ENCODE results near the gene RASL11A.
"Not testable (repeated sequence)": the region's sequence is repeated elsewhere in the genome, so short reads cannot be mapped to it uniquely, and the experiment has no call there.

RASL11A gene

GRCh38 chr13:27283906-27284493 lies 13.4 kb downstream of the RASL11A start:
- WGBS, result 92% methylated on average over 4 of the region's 4 CpGs
- H3K27me3 ChIP-seq (ENCODE audit: insufficient read depth, low read length), result no peaks in the 10 kb centered on the region
- H3K4me3 ChIP-seq (ENCODE audit: low read length), result no peak overlapping the region
- no peaks in the 10 kb centered on the region; the same call in 1 of the 2 replicates for H3K4me1 ChIP-seq (ENCODE audit: insufficient read depth, low read length)
- H3K9ac ChIP-seq (ENCODE audit: low read depth, low read length), result no peak overlapping the region
- no peak overlapping the region for H3K27ac ChIP-seq (ENCODE audit: low read depth, low read length)
- H3K9me3 ChIP-seq (ENCODE audit: insufficient read depth, low read depth, low read length), result no peaks in the 10 kb centered on the region
- H3K36me3 ChIP-seq (ENCODE audit: insufficient read depth, low read length), result no peaks in the 10 kb centered on the region

GRCh38 chr13:27288392-27288791 lies 17.8 kb downstream of the RASL11A start:
- H3K27ac ChIP-seq (ENCODE audit: low read depth, low read length), result no peak overlapping the region
- 91% methylated on average over 4 of the region's 4 CpGs for WGBS
- H3K4me1 ChIP-seq (ENCODE audit: insufficient read depth, low read length), result no peaks in the 10 kb centered on the region
- H3K27me3 ChIP-seq (ENCODE audit: insufficient read depth, low read length), result no peaks in the 10 kb centered on the region
- H3K9ac ChIP-seq (ENCODE audit: low read depth, low read length), result no peak overlapping the region
- H3K9me3 ChIP-seq (ENCODE audit: insufficient read depth, low read depth, low read length), result peaks cover 2% of the 10 kb centered on the region; the same call in 1 of the 2 replicates
- no peaks in the 10 kb centered on the region for H3K36me3 ChIP-seq (ENCODE audit: insufficient read depth, low read length)
- H3K4me3 ChIP-seq (ENCODE audit: low read length), result no peak overlapping the region

GRCh38 chr13:27289011-27289665 lies 18.5 kb downstream of the RASL11A start:
- 86% methylated on average over 2 of the region's 2 CpGs for WGBS
- H3K27ac ChIP-seq (ENCODE audit: low read depth, low read length), result no peak overlapping the region
- H3K9me3 ChIP-seq (ENCODE audit: insufficient read depth, low read depth, low read length), result peaks cover 2% of the 10 kb centered on the region; the same call in 1 of the 2 replicates
- H3K4me3 ChIP-seq (ENCODE audit: low read length), result no peak overlapping the region
- no peaks in the 10 kb centered on the region for H3K36me3 ChIP-seq (ENCODE audit: insufficient read depth, low read length)
- no peak overlapping the region for H3K9ac ChIP-seq (ENCODE audit: low read depth, low read length)
- no peaks in the 10 kb centered on the region for H3K27me3 ChIP-seq (ENCODE audit: insufficient read depth, low read length)
- H3K4me1 ChIP-seq (ENCODE audit: insufficient read depth, low read length), result no peaks in the 10 kb centered on the region

GRCh38 chr13:27290715-27291114 lies 20.1 kb downstream of the RASL11A start:
- H3K36me3 ChIP-seq (ENCODE audit: insufficient read depth, low read length), result no peaks in the 10 kb centered on the region
- H3K4me1 ChIP-seq (ENCODE audit: insufficient read depth, low read length), result no peaks in the 10 kb centered on the region
- H3K27me3 ChIP-seq (ENCODE audit: insufficient read depth, low read length), result no peaks in the 10 kb centered on the region
- H3K27ac ChIP-seq (ENCODE audit: low read depth, low read length), result no peak overlapping the region
- H3K4me3 ChIP-seq (ENCODE audit: low read length), result no peak overlapping the region
- WGBS, result 92% methylated on average over 4 of the region's 4 CpGs
- H3K9me3 ChIP-seq (ENCODE audit: insufficient read depth, low read depth, low read length), result peaks cover 2% of the 10 kb centered on the region; the same call in 1 of the 2 replicates
- H3K9ac ChIP-seq (ENCODE audit: low read depth, low read length), result no peak overlapping the region

GRCh38 chr13:27291967-27292366 lies 21.3 kb downstream of the RASL11A start:
- not testable (repeated sequence) for H3K27ac ChIP-seq (ENCODE audit: low read depth, low read length); H3K9ac ChIP-seq (ENCODE audit: low read depth, low read length); H3K36me3 ChIP-seq (ENCODE audit: insufficient read depth, low read length); H3K27me3 ChIP-seq (ENCODE audit: insufficient read depth, low read length); H3K4me3 ChIP-seq (ENCODE audit: low read length); H3K4me1 ChIP-seq (ENCODE audit: insufficient read depth, low read length); H3K9me3 ChIP-seq (ENCODE audit: insufficient read depth, low read depth, low read length)
- 98% methylated on average over 8 of the region's 8 CpGs for WGBS

- no peak overlapping the region for H3K27ac ChIP-seq (ENCODE audit: low read depth, low read length)
- H3K27me3 ChIP-seq (ENCODE audit: insufficient read depth, low read length), result no peaks in the 10 kb centered on the region
- no peaks in the 10 kb centered on the region for H3K36me3 ChIP-seq (ENCODE audit: insufficient read depth, low read length)
- peaks cover 2% of the 10 kb centered on the region; the same call in 1 of the 2 replicates for H3K9me3 ChIP-seq (ENCODE audit: insufficient read depth, low read depth, low read length)
- H3K4me1 ChIP-seq (ENCODE audit: insufficient read depth, low read length), result no peaks in the 10 kb centered on the region
- H3K4me3 ChIP-seq (ENCODE audit: low read length), result no peak overlapping the region
- 87% methylated on average over 8 of the region's 8 CpGs for WGBS
- H3K9ac ChIP-seq (ENCODE audit: low read depth, low read length), result no peak overlapping the region
Observed at GRCh38 chr13:27293076-27293691, 22.6 kb downstream of the RASL11A start.

- no peaks in the 10 kb centered on the region for H3K36me3 ChIP-seq (ENCODE audit: insufficient read depth, low read length)
Observed at GRCh38 chr13:27293873-27294515, 23.4 kb downstream of the RASL11A start.

GRCh38 chr13:27295096-27295495 lies 24.5 kb downstream of the RASL11A start:
- WGBS, result 89% methylated on average over 7 of the region's 7 CpGs
- Histone ChIP-seq H3K27me3 (ENCODE audit: insufficient read depth, low read length) (no peaks in the 10 kb centered on the region), H3K27ac (ENCODE audit: low read depth, low read length) (no peak overlapping the region), H3K4me1 (ENCODE audit: insufficient read depth, low read length) (no peaks in the 10 kb centered on the region), H3K4me3 (ENCODE audit: low read length) (no peak overlapping the region), H3K36me3 (ENCODE audit: insufficient read depth, low read length) (no peaks in the 10 kb centered on the region), H3K9me3 (ENCODE audit: insufficient read depth, low read depth, low read length) (peaks cover 2% of the 10 kb centered on the region; the same call in 1 of the 2 replicates), H3K9ac (ENCODE audit: low read depth, low read length) (no peak overlapping the region)

More at GRCh38 chr13:27293873-27294515, 23.4 kb downstream of the RASL11A start:
- Histone ChIP-seq H3K27me3 (ENCODE audit: insufficient read depth, low read length) (no peaks in the 10 kb centered on the region), H3K9me3 (ENCODE audit: insufficient read depth, low read depth, low read length) (peaks cover 2% of the 10 kb centered on the region; the same call in 1 of the 2 replicates), H3K27ac (ENCODE audit: low read depth, low read length) (no peak overlapping the region), H3K4me3 (ENCODE audit: low read length) (no peak overlapping the region), H3K9ac (ENCODE audit: low read depth, low read length) (no peak overlapping the region), H3K4me1 (ENCODE audit: insufficient read depth, low read length) (no peaks in the 10 kb centered on the region)
- 91% methylated on average over 4 of the region's 4 CpGs for WGBS

- 94% methylated on average over 4 of the region's 4 CpGs for WGBS
- no peak overlapping the region for H3K9ac ChIP-seq (ENCODE audit: low read depth, low read length)
- no peaks in the 10 kb centered on the region for H3K4me1 ChIP-seq (ENCODE audit: insufficient read depth, low read length)
- no peak overlapping the region for H3K4me3 ChIP-seq (ENCODE audit: low read length)
- H3K36me3 ChIP-seq (ENCODE audit: insufficient read depth, low read length), result no peaks in the 10 kb centered on the region
- no peak overlapping the region for H3K27ac ChIP-seq (ENCODE audit: low read depth, low read length)
- H3K27me3 ChIP-seq (ENCODE audit: insufficient read depth, low read length), result no peaks in the 10 kb centered on the region
- peaks cover 2% of the 10 kb centered on the region; the same call in 1 of the 2 replicates for H3K9me3 ChIP-seq (ENCODE audit: insufficient read depth, low read depth, low read length)
Observed at GRCh38 chr13:27295660-27296059, 25.0 kb downstream of the RASL11A start.

GRCh38 chr13:27296496-27296895 lies 25.9 kb downstream of the RASL11A start:
- no peaks in the 10 kb centered on the region for H3K27me3 ChIP-seq (ENCODE audit: insufficient read depth, low read length)
- no peak overlapping the region for H3K4me3 ChIP-seq (ENCODE audit: low read length)
- H3K9ac ChIP-seq (ENCODE audit: low read depth, low read length), result no peak overlapping the region
- no peaks in the 10 kb centered on the region for H3K4me1 ChIP-seq (ENCODE audit: insufficient read depth, low read length)
- WGBS, result 87% methylated on average over 8 of the region's 8 CpGs
- H3K27ac ChIP-seq (ENCODE audit: low read depth, low read length), result no peak overlapping the region
- H3K9me3 ChIP-seq (ENCODE audit: insufficient read depth, low read depth, low read length), result 0 out of 2 replicates have a peak, but pooled peaks cover under 1% of the 10 kb centered on the region
- no peaks in the 10 kb centered on the region for H3K36me3 ChIP-seq (ENCODE audit: insufficient read depth, low read length)

- no peak overlapping the region for H3K9ac ChIP-seq (ENCODE audit: low read depth, low read length)
- no peaks in the 10 kb centered on the region for H3K4me1 ChIP-seq (ENCODE audit: insufficient read depth, low read length)
- no peaks in the 10 kb centered on the region for H3K9me3 ChIP-seq (ENCODE audit: insufficient read depth, low read depth, low read length)
- H3K4me3 ChIP-seq (ENCODE audit: low read length), result no peak overlapping the region
- 84% methylated on average over 5 of the region's 5 CpGs for WGBS
- no peak overlapping the region for H3K27ac ChIP-seq (ENCODE audit: low read depth, low read length)
- H3K27me3 ChIP-seq (ENCODE audit: insufficient read depth, low read length), result no peaks in the 10 kb centered on the region
- H3K36me3 ChIP-seq (ENCODE audit: insufficient read depth, low read length), result no peaks in the 10 kb centered on the region
Observed at GRCh38 chr13:27298849-27299248, 28.2 kb downstream of the RASL11A start.
